GM12872 (cell line): ENCODE results near the gene REPIN1.
A peak's percentile ranks its signal among the peaks of the same experiment; 100 is the strongest.

ENCODE experiments used
- TF ChIP-seq, protein P1 (sequence below): IDR thresholded peaks from 3 replicates; pipeline ENCODE4 v1.5.1; 2011; ENCODE audit warnings: low read depth, mild to moderate bottlenecking, low read length, moderate library complexity; ENCODE audit not compliant: insufficient read depth

The REPIN1 gene

GRCh38 chr7:150343225-150343624, 25.4 kb upstream of the REPIN1 start:
- TF ChIP-seq, protein P1, sequence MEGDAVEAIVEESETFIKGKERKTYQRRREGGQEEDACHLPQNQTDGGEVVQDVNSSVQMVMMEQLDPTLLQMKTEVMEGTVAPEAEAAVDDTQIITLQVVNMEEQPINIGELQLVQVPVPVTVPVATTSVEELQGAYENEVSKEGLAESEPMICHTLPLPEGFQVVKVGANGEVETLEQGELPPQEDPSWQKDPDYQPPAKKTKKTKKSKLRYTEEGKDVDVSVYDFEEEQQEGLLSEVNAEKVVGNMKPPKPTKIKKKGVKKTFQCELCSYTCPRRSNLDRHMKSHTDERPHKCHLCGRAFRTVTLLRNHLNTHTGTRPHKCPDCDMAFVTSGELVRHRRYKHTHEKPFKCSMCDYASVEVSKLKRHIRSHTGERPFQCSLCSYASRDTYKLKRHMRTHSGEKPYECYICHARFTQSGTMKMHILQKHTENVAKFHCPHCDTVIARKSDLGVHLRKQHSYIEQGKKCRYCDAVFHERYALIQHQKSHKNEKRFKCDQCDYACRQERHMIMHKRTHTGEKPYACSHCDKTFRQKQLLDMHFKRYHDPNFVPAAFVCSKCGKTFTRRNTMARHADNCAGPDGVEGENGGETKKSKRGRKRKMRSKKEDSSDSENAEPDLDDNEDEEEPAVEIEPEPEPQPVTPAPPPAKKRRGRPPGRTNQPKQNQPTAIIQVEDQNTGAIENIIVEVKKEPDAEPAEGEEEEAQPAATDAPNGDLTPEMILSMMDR: no peak

DNA sequence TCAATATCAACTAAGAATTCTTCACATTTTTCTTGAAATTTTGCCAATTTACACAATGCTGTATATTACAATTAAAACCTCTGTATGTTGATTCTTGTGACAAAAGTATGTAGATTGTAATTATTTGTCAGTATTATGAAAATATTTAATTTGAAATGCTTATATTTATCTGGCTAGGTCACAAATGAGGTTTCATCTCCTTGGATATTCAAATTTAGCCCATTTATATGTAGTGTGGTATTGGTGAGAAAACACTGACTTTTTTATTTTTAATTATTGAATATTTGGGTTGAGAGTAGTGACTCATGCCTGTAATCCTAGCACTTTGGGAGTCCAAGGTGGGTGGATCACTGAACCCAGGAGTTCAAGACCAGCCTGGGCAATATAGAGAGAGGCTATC, 24.3 kb upstream of the REPIN1 start:
- TF ChIP-seq, protein P1: no peak

DNA sequence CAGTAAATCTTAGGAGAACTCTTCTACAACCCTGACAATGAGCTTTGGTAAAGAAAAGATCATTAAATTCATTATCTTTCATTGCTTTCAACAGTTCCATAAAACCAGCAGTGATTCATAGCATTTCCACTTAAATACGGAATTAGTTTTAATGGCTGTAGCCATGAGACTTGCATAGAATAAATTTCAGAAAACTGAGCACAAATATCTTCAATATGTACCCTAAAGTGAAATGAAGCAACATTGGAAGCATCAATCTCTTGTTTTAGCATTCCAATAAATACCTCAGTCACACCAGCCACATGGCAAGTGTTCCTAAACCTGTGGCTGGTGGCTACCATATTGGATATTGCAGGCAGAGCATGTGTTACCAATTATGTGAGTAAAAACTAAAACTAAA, 23.6 kb upstream of the REPIN1 start:
- TF ChIP-seq, protein P1: no peak

- TF ChIP-seq, protein P1: no peak
Observed at GRCh38 chr7:150346922-150347321, 21.7 kb upstream of the REPIN1 start.

- TF ChIP-seq, protein P1: no peak
Observed at GRCh38 chr7:150351587-150352194, 16.9 kb upstream of the REPIN1 start.

DNA sequence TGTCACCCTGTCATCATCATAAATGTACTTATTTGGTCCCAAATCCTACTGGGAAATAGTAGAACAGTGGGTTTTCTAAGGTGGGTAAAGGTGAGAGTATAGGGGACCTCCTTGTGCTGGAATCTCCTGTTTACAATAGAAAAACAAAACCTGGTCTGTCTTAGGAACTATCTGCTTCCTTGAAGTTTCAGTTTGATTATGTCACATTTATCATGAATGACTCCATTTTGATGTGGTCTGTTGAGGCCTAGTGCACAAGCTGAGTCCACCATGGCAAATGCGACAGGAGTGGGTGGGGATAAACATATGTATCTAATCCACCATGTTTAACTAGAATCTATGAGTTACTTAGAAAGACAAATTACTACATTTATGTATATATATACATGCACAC, 13.0 kb upstream of the REPIN1 start:
- TF ChIP-seq, protein P1: no peak

DNA sequence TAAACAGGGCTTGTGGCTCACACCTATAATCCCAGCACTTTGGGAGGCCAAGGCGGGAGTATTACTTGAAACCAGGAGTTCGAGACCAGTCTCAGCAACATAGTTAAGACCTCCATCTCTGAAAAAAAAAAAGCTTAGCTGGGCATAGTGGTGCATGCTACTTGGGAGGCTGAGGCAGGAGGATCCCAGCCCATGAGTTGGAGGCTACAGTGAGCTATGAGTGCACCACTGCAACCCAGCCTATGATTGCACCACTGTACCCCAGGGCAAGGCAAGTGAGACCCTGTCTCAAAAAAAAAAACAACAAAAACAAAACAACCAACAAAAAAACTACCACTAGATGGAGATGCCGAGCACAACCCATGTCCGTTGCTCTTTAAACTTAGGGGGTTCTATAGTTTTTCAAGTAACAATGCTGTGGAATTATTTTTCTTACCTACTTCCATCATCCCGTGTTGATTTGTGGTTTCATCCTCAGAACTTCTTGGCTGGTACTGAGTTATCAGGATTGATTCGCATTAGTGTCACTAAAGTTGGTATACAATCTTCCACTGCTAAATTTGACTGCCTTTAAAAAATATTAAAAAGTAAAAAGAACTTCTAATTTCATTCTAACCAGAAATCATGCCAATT, 12.2 kb upstream of the REPIN1 start:
- TF ChIP-seq, protein P1: peak; percentile 76
